HepG2 (cell line): ENCODE results near the gene NUDT1. TPM values are rescaled to one million over a fixed set of nuclear protein-coding genes. Genes with fewer than 3 reads are reported as not detected.
A peak's percentile ranks its signal among the peaks of the same experiment; 100 is the strongest.

Experiments used
- BCL6 ChIP-seq: IDR thresholded peaks from 2 replicates; pipeline ENCODE4 v1.6.1; 2016; ENCODE audit warnings: missing genetic modification reagents, missing compliant biosample characterization
- CREB1 ChIP-seq, 2 experiments: fragments of 450-650 bp in 1 of 2; IDR thresholded peaks; 2 replicates each; pipeline ENCODE4 v1.6.1; 2016 to 2017; ENCODE audit warnings: control low read depth in 1 of 2, mild to moderate bottlenecking in 1 of 2, missing compliant biosample characterization in 1 of 2, missing genetic modification characterization in 1 of 2
- ELF3 ChIP-seq: IDR thresholded peaks from 2 replicates; pipeline ENCODE4 v1.6.1; 2016; ENCODE audit warnings: missing genetic modification reagents, missing compliant biosample characterization
- FOSL2 ChIP-seq: sonication (generic); formaldehyde crosslinking; IDR thresholded peaks from 2 replicates; pipeline ENCODE4 v1.4.0; 2020; ENCODE audit warnings: missing genetic modification reagents
- HDAC6 ChIP-seq: fragments of 200-600 bp; sonication (generic); IDR thresholded peaks from 2 replicates; pipeline ENCODE4 v1.7.0; 2017; ENCODE audit warnings: mild to moderate bottlenecking, antibody characterized with exemption, low read length, low read depth
- HNF1B ChIP-seq: sonication (generic); formaldehyde crosslinking; IDR thresholded peaks from 2 replicates; pipeline ENCODE4 v1.5.1; 2020; ENCODE audit warnings: mild to moderate bottlenecking, moderate library complexity, missing genetic modification reagents
- HNRNPLL ChIP-seq: fragments of 200-400 bp; formaldehyde crosslinking; IDR thresholded peaks from 2 replicates; pipeline ENCODE4 v1.6.1; 2017; ENCODE audit warnings: mild to moderate bottlenecking, low read depth, low read length; ENCODE audit not compliant: poor library complexity, severe bottlenecking
- IRF2 ChIP-seq: IDR thresholded peaks from 2 replicates; pipeline ENCODE4 v1.6.1; 2018; ENCODE audit warnings: missing genetic modification reagents, missing compliant biosample characterization
- KMT2B ChIP-seq: IDR thresholded peaks from 2 replicates; pipeline ENCODE4 v1.6.1; 2016; ENCODE audit warnings: missing genetic modification reagents, missing compliant biosample characterization
- MAZ ChIP-seq, 2 experiments: sonication (generic) in 1 of 2; formaldehyde crosslinking in 1 of 2; IDR thresholded peaks; 2 replicates each; pipeline versions ENCODE4 v1.5.0 to v1.6.1; 2012 to 2020; ENCODE audit warnings: low read depth in 2 of 2, mild to moderate bottlenecking in 2 of 2, borderline replicate concordance in 1 of 2, improper control_type of control experiment in 1 of 2, low read length in 1 of 2, missing genetic modification reagents in 1 of 2, moderate library complexity in 1 of 2
- NCOR1 ChIP-seq: fragments of 200-600 bp; sonication (generic); IDR thresholded peaks from 2 replicates; pipeline ENCODE4 v1.7.0; 2017; ENCODE audit warnings: antibody characterized with exemption, low read length, borderline replicate concordance
- PHF20 ChIP-seq: sonication (generic); formaldehyde crosslinking; IDR thresholded peaks from 2 replicates; pipeline ENCODE4 v1.5.0; 2020; ENCODE audit warnings: mild to moderate bottlenecking, missing genetic modification reagents
- POLR2A ChIP-seq, 2 experiments: IDR thresholded peaks; 2 replicates each; pipeline ENCODE4 v1.6.1; 2011; ENCODE audit warnings: low read depth in 2 of 2, low read length in 2 of 2, mild to moderate bottlenecking in 1 of 2, moderate library complexity in 1 of 2; ENCODE audit not compliant: insufficient read depth in 1 of 2
- PRDM4 ChIP-seq: sonication (generic); formaldehyde crosslinking; IDR thresholded peaks from 2 replicates; pipeline ENCODE4 v1.9.0; 2021; ENCODE audit warnings: missing genetic modification reagents, borderline replicate concordance
- RXRA ChIP-seq: sonication (generic); formaldehyde crosslinking; IDR thresholded peaks from 2 replicates; pipeline ENCODE4 v1.5.1; 2020; ENCODE audit warnings: missing genetic modification reagents
- SP1 ChIP-seq, 2 experiments: fragments of 450-650 bp in 1 of 2; sonication (generic) in 1 of 2; formaldehyde crosslinking in 1 of 2; IDR thresholded peaks; 2 replicates each; pipeline versions ENCODE4 v1.4.0 to v1.6.1; 2016 to 2020; ENCODE audit warnings: missing genetic modification reagents in 1 of 2
- SRF ChIP-seq: IDR thresholded peaks from 2 replicates; pipeline ENCODE4 v1.6.1; 2011; ENCODE audit warnings: mild to moderate bottlenecking, low read depth, low read length, moderate library complexity
- ZBTB42 ChIP-seq: sonication (generic); formaldehyde crosslinking; IDR thresholded peaks from 2 replicates; pipeline ENCODE4 v1.5.0; 2020; ENCODE audit warnings: mild to moderate bottlenecking, missing genetic modification reagents
- ZFP41 ChIP-seq: sonication (generic); formaldehyde crosslinking; IDR thresholded peaks from 2 replicates; pipeline ENCODE4 v1.4.0; 2020; ENCODE audit warnings: mild to moderate bottlenecking, missing genetic modification reagents, borderline replicate concordance
- ZNF468 ChIP-seq: sonication (generic); formaldehyde crosslinking; IDR thresholded peaks from 2 replicates; pipeline ENCODE4 v1.8.0; 2022; ENCODE audit warnings: mild to moderate bottlenecking, moderate library complexity, missing genetic modification reagents
- ZNF557 ChIP-seq: sonication (generic); formaldehyde crosslinking; IDR thresholded peaks from 2 replicates; pipeline ENCODE4 v1.4.0; 2020; ENCODE audit warnings: missing genetic modification reagents
- ZNF607 ChIP-seq: sonication (generic); formaldehyde crosslinking; IDR thresholded peaks from 2 replicates; pipeline ENCODE4 v1.5.1; 2020; ENCODE audit warnings: missing genetic modification reagents, mild to moderate bottlenecking, borderline replicate concordance
- ZNF724P ChIP-seq: sonication (generic); formaldehyde crosslinking; IDR thresholded peaks from 2 replicates; pipeline ENCODE4 v1.8.0; 2022; ENCODE audit warnings: missing genetic modification reagents, borderline replicate concordance
- ZNF816 ChIP-seq: sonication (generic); formaldehyde crosslinking; IDR thresholded peaks from 2 replicates; pipeline ENCODE4 v1.8.0; 2022; ENCODE audit warnings: missing genetic modification reagents, mild to moderate bottlenecking, borderline replicate concordance
- ZNF883 ChIP-seq: sonication (generic); formaldehyde crosslinking; IDR thresholded peaks from 2 replicates; pipeline ENCODE4 v1.5.1; 2020; ENCODE audit warnings: mild to moderate bottlenecking, missing genetic modification reagents; ENCODE audit errors: not compliant biosample characterization
- ZSCAN30 ChIP-seq: sonication (generic); formaldehyde crosslinking; IDR thresholded peaks from 2 replicates; pipeline ENCODE4 v1.5.0; 2020; ENCODE audit warnings: mild to moderate bottlenecking, missing genetic modification reagents
- polyA plus RNA-seq, 8 experiments: library from polyadenylated mRNA; depleted of rRNA in 3 of 8; stranded (reverse) in 7 of 8; unstranded in 1 of 8; fragments of >200 nt; fragmentation: Illumina TruSeq in 4 of 8; extraction: Trizol in 4 of 8; gene quantifications; 2 replicates each; pipeline versions ENCODE4 v1.2.1 to v1.2.3, GENCODE V29; 2011 to 2016; ENCODE audit warnings: low read depth in 4 of 8, missing spikeins in 1 of 8, mixed read lengths in 1 of 8; ENCODE audit not compliant: insufficient read depth in 1 of 8
- total RNA-seq, 5 experiments: library from RNA; depleted of rRNA; stranded (reverse); fragments of >200 nt; fragmentation: Illumina TruSeq; extraction: Trizol; gene quantifications; 2 replicates each; pipeline ENCODE4 v1.2.3, GENCODE V29; 2016; ENCODE audit warnings: low read depth in 1 of 5

Gene NUDT1
- total and polyA plus RNA-seq, 2 of the 13 experiments (the other 11 are each of a cell fraction or from before 2014, with no cell fraction given) = 9.1 to 26.8 TPM

GRCh38 chr7:2241580-2242540 is at the start of gene NUDT1, which contains the start of gene MRM2 (continued):
- TF ChIP-seq NCOR1 (no peak), ZFP41 (no peak), BCL6 (CRISPR knock-in tag) (peak; percentile 27; the same call in 1 of the 2 replicates), ZSCAN30 (CRISPR knock-in tag) (peak; percentile 85; the same call in 1 of the 2 replicates), ZNF557 (CRISPR knock-in tag) (no peak), ZNF607 (peak; percentile 73; the same call in 1 of the 2 replicates), PHF20 (peak; percentile 93), HNF1B (CRISPR knock-in tag) (peak; percentile 94), CREB1 (IDR thresholded peaks at IDR 0.05) (peak; percentile 51), CREB1 (CRISPR knock-in tag; IDR thresholded peaks at IDR 0.05) (peak; percentile 41; the same call in 1 of the 2 replicates), SRF (no peak), KMT2B (CRISPR knock-in tag) (peak; percentile 88), PRDM4 (CRISPR knock-in tag) (no peak), HNRNPLL (peak; percentile 73), IRF2 (CRISPR knock-in tag) (peak; percentile 66), POLR2A (IDR thresholded peaks at IDR 0.05; ENCODE audit: insufficient read depth in 1 of 2, low read depth in 2 of 2, low read length in 2 of 2) (peak; percentile 79 to 95), MAZ (IDR thresholded peaks at IDR 0.05; ENCODE audit: borderline replicate concordance, low read depth, low read length) (no peak), MAZ (CRISPR knock-in tag; IDR thresholded peaks at IDR 0.05; ENCODE audit: low read depth) (peak; percentile 56; the same call in 1 of the 2 replicates), SP1 (IDR thresholded peaks at IDR 0.05) (no peak), SP1 (CRISPR knock-in tag; IDR thresholded peaks at IDR 0.05) (peak; percentile 97), FOSL2 (peak; percentile 28; the same call in 1 of the 2 replicates), RXRA (CRISPR knock-in tag) (peak; percentile 68), ZBTB42 (CRISPR knock-in tag) (no peak), ZNF883 (CRISPR knock-in tag) (peak; percentile 76), ZNF724P (CRISPR knock-in tag) (peak; percentile 90; the same call in 1 of the 2 replicates), ELF3 (CRISPR knock-in tag) (peak; percentile 49), HDAC6 (no peak), ZNF468 (CRISPR knock-in tag) (no peak), ZNF816 (CRISPR knock-in tag) (no peak; the same call in 1 of the 2 replicates)
